G401.6 (cell line): ENCODE results near the gene PHF20.
"Not testable (repeated sequence)": the region's sequence is repeated elsewhere in the genome, so short reads cannot be mapped to it uniquely, and the experiment has no call there.

ENCODE experiments used
- FAIRE-seq: peaks from 2 replicates; lab custom pipeline; 2012; peaks lifted over from hg19 to GRCh38; lab: Jason Lieb, UNC

The PHF20 gene

DNA sequence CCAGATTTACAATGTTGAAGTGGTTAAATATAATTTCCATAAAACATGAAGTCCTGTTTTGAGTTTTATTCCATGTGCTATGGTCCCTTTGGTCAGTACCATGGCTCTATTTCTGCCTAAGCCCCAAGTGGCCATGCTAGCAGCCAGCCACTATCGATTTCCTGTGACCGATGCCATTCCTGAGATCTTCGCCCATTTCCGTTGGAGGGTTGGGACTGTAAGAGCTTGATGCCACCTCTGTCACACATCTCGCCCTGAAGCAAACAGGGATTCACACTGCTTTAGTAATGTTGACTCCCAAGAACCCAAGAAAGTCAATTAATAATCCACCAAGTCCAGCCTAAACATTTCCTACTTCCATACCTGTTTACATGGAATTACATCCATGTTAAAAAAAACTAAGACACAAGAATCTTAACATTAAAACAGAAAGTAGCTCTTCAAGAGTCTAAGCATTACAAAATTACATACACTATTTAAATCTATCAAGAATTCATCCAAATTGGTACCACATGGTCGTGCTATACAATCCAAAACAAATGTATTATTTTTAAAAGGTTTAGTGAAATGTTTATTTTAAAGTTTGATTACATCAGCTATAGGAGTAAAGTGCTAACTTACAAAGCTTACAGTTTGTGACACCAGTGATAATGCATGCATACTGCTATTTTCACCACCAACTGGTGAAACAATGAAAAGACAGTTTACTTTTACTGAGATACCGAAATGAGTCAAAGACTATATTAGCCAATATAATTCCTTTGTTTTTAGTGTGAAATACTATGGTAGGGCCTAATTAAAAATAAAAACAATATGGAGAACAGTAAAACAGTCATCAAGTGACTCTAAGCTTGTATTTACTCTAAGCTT lies 32.3 kb upstream of the PHF20 start:
- FAIRE-seq: peak; percentile 49

DNA sequence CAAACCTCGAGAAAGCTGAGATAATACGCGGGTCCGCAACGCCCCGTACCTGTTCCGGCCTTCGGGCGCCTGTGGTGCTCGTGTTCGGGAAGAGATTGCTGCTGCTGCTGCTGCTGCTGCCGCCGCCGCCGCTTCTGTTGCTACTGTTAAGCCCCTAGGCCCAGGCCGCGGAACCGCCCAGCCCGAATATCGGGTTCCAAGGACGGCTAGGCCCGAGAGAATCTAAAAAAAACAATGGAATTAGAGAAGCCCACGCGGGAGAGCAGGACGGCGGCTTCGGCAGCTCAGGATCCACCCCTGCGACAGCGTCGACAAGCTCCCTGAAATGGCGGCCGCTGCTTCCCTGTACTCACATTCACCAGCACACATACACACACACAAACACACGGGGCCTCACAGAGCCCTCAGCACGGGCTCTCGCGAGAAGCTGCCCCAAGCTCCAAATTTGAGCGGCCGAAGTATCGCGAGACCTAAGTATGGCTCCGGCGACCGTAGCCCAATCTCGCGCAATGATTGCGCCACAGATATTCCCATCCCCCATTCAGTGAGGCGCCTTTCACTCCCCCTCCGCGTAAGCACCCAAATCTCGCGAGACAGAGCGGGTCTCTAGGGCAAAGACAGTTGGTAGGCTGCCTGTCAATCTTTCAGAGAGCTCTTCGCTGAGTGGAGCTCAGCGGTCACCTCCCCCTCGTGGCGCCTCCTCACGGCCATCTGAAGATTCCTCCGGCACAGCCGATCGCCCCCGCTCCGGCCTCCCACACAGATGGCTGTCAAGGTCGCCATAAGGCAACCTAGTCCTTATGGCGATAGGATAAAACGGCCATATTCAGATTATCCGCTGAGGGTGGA lies 29.7 kb upstream of the PHF20 start, which contains the start of gene RBM39:
Gene RBM39, minus strand, starts transcription at position 369 of the 849 bp plus-strand sequence. CDS start 1,386 bp downstream, outside the sequence.
- peak; percentile 97 for FAIRE-seq

- peak; percentile 67 for FAIRE-seq
Measured at GRCh38 chr20:35742741-35743523, 28.9 kb upstream of the PHF20 start.

- FAIRE-seq: no peak
Measured at GRCh38 chr20:35743693-35744491, 27.9 kb upstream of the PHF20 start.

DNA sequence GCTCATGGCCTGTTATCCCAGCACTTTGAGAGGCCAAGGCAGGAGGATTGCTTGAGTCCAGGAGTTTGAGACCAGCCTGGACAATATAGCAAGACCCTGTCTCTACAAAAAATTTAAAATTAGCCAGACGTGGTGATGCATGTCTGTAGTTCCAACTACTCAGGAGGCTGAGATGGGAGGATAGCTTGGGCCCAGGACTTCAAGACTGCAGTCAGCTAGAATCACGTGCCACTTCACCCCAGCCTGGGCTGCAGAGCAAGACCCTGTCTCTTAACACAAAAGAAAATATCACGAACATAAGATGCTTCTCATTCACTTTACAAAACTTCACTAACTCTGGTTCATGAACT lies 27.3 kb upstream of the PHF20 start:
- not testable (repeated sequence) for FAIRE-seq

GRCh38 chr20:35750611-35751010 lies 21.2 kb upstream of the PHF20 start:
- FAIRE-seq: no peak

GRCh38 chr20:35756404-35756803 lies 15.4 kb upstream of the PHF20 start:
- no peak for FAIRE-seq

GRCh38 chr20:35757098-35757705 lies 14.6 kb upstream of the PHF20 start:
- no peak for FAIRE-seq

DNA sequence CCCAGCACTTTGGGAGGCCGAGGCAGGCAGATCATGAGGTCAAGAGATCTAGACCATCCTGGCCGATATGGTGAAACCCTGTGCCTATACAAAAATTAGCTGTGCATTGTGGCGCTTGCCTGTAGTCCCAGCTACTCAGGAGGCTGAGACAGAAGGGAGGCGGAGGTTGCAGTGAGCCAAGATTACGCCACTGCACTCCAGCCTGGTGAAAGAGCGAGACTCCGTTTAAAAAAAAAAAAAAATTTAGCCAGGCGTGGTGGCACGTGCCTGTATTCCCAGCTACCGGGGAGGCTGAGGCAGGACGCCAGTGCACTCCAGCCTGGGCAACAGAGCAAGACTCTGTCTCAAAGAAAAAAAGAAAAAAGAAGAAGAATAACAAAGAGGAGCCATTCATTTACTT lies 10.3 kb upstream of the PHF20 start:
- not testable (repeated sequence) for FAIRE-seq

GRCh38 chr20:35762461-35762860 lies 9.4 kb upstream of the PHF20 start:
- no peak for FAIRE-seq

GRCh38 chr20:35764936-35765335 lies 6.9 kb upstream of the PHF20 start:
- FAIRE-seq: not testable (repeated sequence)

DNA sequence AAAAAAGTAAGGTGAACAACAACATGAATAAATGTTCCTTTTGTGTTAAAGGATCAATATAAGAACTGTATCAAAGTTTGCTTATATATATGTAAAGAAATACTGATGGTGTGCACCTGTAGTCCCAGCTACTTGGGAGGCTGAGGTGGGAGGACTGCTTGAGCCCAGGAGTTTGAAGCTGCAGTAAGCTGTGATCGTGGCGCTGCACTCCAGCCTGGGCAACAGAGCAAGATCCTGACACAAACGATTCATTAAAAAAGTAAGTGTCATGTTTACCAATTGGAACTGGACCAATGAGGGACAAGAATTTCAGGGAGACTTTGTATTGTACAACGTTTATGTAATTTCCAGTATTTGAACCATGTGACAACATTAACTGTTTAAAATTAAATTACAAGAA lies 5.0 kb upstream of the PHF20 start:
- FAIRE-seq: no peak

DNA sequence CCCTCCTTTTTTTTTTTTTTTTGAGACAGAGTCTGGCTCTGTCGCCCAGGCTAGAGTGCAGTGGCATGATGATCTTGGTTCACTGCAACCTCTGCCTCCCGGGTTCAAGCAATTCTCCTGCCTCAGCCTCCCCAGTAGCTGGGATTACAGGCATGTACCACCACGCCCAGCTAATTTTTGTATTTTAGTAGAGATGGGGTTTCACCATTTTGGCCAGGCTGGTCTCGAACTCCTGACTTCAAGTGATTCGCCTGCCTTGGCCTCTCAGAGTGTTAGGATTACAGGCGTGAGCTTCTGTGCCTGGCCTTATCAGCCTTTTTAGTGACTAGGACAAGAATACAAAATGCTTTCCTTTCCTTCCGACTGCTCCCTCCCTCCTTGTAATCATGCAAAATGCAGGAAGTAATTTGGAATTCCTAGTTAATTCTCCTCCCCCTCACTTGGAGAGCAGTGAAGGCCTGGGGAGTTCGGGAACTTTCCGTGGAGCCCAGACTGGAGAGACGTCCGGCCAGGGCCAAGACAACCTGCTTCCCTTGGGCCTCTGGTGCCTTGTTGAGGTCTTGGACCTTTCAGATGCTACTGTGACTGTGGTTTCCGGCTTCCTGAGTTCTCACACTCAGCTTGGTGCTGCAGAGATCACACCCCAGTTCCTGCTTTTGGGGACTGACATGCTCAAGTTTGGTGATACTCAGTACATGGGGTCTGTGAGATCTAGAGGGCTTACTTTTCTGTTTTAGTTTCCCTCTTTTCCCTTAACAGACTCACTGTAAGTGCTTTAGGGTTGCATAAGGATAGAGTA lies 3.9 kb upstream of the PHF20 start:
- no peak for FAIRE-seq

- peak; percentile 79 for FAIRE-seq
Measured at GRCh38 chr20:35768731-35769664, 2.8 kb upstream of the PHF20 start.

DNA sequence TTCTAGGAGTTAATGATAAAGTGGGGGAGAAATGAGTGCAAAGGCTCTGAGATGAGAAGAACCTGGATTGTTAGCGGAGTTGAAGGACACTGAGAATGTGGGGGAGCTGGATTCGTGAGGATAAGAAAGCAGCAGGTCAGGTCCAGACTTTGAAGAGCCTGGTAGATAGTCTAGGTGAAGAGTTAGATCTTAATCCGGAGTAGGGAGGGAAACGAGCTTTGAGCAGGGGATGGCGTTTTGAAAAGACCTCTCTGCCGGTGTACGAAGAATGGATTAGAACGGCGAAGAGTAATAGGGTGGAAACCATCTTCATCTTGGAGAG lies 487 bp upstream of the PHF20 start:
- no peak for FAIRE-seq

- FAIRE-seq: no peak
Measured at GRCh38 chr20:35772563-35773058, 796 bp downstream of the PHF20 start.

DNA sequence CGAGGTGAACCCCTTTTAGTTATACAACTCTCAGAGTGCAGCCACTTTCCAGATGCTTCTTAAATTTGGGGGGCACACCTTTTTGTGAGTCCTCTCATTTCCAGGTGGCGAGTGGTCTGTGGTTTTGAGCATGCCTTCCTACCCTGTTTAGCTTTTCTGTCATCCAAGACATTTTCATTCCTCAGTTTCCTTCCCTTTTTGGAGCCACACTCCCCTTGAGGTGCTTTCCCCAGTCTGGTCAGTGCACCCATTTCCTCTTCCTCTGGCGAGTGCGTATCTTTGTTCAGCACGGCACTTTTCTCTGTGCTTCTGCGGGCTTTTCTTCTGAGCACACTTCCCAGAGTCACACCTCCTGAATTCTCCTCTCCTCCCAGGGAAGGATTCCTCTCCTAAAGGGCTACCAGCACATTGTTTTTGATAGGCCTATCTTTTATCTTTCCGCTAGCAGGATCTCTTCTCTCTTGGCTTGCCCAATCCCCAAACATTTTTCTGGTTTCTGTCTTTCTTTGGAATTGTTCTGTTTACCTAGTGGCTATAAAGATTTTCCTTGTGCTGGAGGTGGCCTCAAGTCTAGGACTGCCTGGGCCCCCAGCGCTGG lies 1.4 kb downstream of the PHF20 start:
- no peak for FAIRE-seq

DNA sequence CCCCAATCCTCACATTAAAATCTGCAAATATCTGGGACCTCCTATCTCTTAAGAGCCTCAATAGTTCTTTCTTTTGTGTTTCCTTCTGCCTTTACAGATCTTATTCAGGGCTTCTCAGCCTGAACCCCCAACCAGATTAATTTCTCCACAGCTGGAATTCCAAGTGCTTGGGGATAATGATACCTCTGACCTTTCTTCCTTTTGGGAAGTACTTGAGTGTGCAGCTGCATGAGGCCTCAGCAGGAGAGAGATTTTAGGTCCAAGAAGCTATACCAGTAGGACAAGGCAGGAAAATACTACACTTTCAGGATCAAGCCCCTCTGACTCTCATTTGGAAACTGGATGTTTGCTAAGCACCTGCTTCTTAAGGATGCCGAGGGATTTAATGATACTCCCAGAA lies 2.6 kb downstream of the PHF20 start:
- FAIRE-seq: no peak
